K562 (cell line): ENCODE data around the gene TBC1D16. TPM values are rescaled to one million over a fixed set of nuclear protein-coding genes. Genes with fewer than 3 reads are reported as not detected.

ENCODE experiments used
- ATAC-seq: fragments of 200-7000 bp; cut with Tn5 transposase; 3 replicates; pipeline ENCODE4 v1.9.1; 2020; ENCODE audit warnings: moderate library complexity
- BruUV-seq: library from RNA; stranded (reverse); fragments of 400-500 nt; replicated peaks from 2 replicates; lab custom pipeline; 2021; lab: Mats Ljungman, UMichigan
- CTCF ChIA-PET: fragments of 300-600 bp; formaldehyde crosslinking; extraction: SDS; loops from one replicate; lab custom pipeline; 2021; ENCODE audit warnings: low intra/inter-chr PET ratio; lab: Yijun Ruan, JAX
- POLR2A ChIA-PET: fragments of 300-600, 350-650 bp; sonication (Branson Sonifier 250); formaldehyde crosslinking; extraction: SDS; loops from one replicate; lab custom pipeline; 2021; ENCODE audit warnings: antibody characterized with exemption, inconsistent platforms; lab: Yijun Ruan, JAX
- DNase-seq, 4 experiments: peaks; one replicate each; pipeline versions ENCODE4 v3.0.0 to v3.0.0-alpha.2; 2011 to 2018; ENCODE audit warnings: low spot score in 3 of 4, mixed read lengths in 3 of 4; ENCODE audit errors: extremely low read depth in 1 of 4
- FAIRE-seq: peaks from 2 replicates; lab custom pipeline; 2011; peaks lifted over from hg19 to GRCh38; lab: Jason Lieb, UNC
- H2AFZ ChIP-seq: 2 replicates; pipeline ENCODE4 v1.6.0; 2011; ENCODE audit warnings: low read depth, low read length, control low read depth, inconsistent platforms
- H3K27ac ChIP-seq: fragments of 200-600 bp; 3 replicates; pipeline ENCODE4 v1.8.0; 2011; ENCODE audit warnings: low read depth, mild to moderate bottlenecking, control low read depth, inconsistent platforms, low read length, moderate library complexity, mixed read lengths; ENCODE audit errors: extremely low read depth
- H3K27me3 ChIP-seq, 2 experiments: fragments of 300-600 bp in 1 of 2; 2 replicates in 1 of 2; 3 replicates in 1 of 2; pipeline versions ENCODE4 v1.6.0 to v1.8.0; 2011; ENCODE audit warnings: inconsistent platforms in 2 of 2, low read length in 2 of 2, mild to moderate bottlenecking in 1 of 2, mixed read lengths in 1 of 2, moderate library complexity in 1 of 2; ENCODE audit not compliant: control insufficient read depth in 2 of 2, insufficient read depth in 2 of 2
- H3K36me3 ChIP-seq: fragments of 300-600 bp; 3 replicates; pipeline ENCODE4 v1.8.0; 2011; ENCODE audit warnings: mild to moderate bottlenecking, low read length, inconsistent platforms; ENCODE audit not compliant: control insufficient read depth, insufficient read depth
- H3K4me1 ChIP-seq, 2 experiments: fragments of 200-600 bp in 1 of 2; replicated peaks in 1 of 2; 2 replicates in 1 of 2; 3 replicates in 1 of 2; pipeline versions ENCODE4 v1.5.1 to v1.8.0; 2011; ENCODE audit warnings: inconsistent platforms in 2 of 2, low read length in 2 of 2, mild to moderate bottlenecking in 1 of 2, mixed read lengths in 1 of 2, moderate library complexity in 1 of 2; ENCODE audit not compliant: control insufficient read depth in 2 of 2, insufficient read depth in 2 of 2
- H3K4me2 ChIP-seq: 2 replicates; pipeline ENCODE4 v1.6.1; 2011; ENCODE audit warnings: low read length, control low read depth, inconsistent platforms, mixed read lengths; ENCODE audit not compliant: insufficient read depth
- H3K4me3 ChIP-seq: fragments of 200-600 bp; sonication (generic), shearing (Covaris generic); 2 replicates; pipeline ENCODE4 v1.5.1; 2016; ENCODE audit warnings: control low read depth, inconsistent platforms
- H3K79me2 ChIP-seq: fragments of 200-600 bp; 3 replicates; pipeline ENCODE4 v1.8.0; 2011; ENCODE audit warnings: low read length, inconsistent platforms; ENCODE audit not compliant: control insufficient read depth, insufficient read depth
- H3K9ac ChIP-seq, 2 experiments: 2 replicates each; pipeline versions ENCODE4 v1.6.0 to v1.6.1; 2011; ENCODE audit warnings: low read depth in 2 of 2, low read length in 2 of 2, control low read depth in 1 of 2, inconsistent platforms in 1 of 2, mild to moderate bottlenecking in 1 of 2, mixed read lengths in 1 of 2; ENCODE audit not compliant: insufficient read depth in 1 of 2
- H3K9me1 ChIP-seq: one replicate; pipeline ENCODE4 v1.6.0; 2011; ENCODE audit warnings: inconsistent platforms, mild to moderate bottlenecking, low read length, moderate library complexity; ENCODE audit not compliant: control insufficient read depth, insufficient read depth
- H3K9me3 ChIP-seq: replicated peaks from 2 replicates; pipeline ENCODE4 v1.5.1; 2011; ENCODE audit warnings: low read depth, low read length, inconsistent platforms; ENCODE audit not compliant: control insufficient read depth, insufficient read depth
- H4K20me1 ChIP-seq: replicated peaks from 2 replicates; pipeline ENCODE4 v1.6.1; 2011; ENCODE audit warnings: low read length, inconsistent platforms, mixed read lengths; ENCODE audit not compliant: control insufficient read depth, insufficient read depth
- CC2D1A ChIP-seq: fragments of 450-650 bp; IDR thresholded peaks from 2 replicates; pipeline ENCODE4 v1.6.1; 2017; ENCODE audit warnings: mild to moderate bottlenecking
- GTF2E2 ChIP-seq: fragments of 200-800 bp; sonication (Bioruptor generic); IDR thresholded peaks from 2 replicates; pipeline ENCODE4 v1.6.1; 2016; ENCODE audit warnings: missing genetic modification characterization, missing compliant biosample characterization
- KLF1 ChIP-seq: fragments of 450-650 bp; IDR thresholded peaks from 2 replicates; pipeline ENCODE4 v1.6.1; 2016; ENCODE audit warnings: missing genetic modification characterization, missing compliant biosample characterization
- MAFG ChIP-seq: fragments of 450-650 bp; conservative IDR thresholded peaks from 2 replicates; pipeline ENCODE4 v1.6.1; 2016; ENCODE audit warnings: missing genetic modification characterization, missing compliant biosample characterization
- MED1 ChIP-seq: sonication (generic); formaldehyde crosslinking; IDR thresholded peaks from 2 replicates; pipeline ENCODE4 v1.8.1; 2023; ENCODE audit warnings: missing genetic modification reagents, borderline replicate concordance
- MXI1 ChIP-seq: IDR thresholded peaks from 2 replicates; pipeline ENCODE4 v1.6.1; 2011; ENCODE audit warnings: low read depth, mild to moderate bottlenecking, improper control_type of control experiment, low read length
- NR2C1 ChIP-seq, 2 experiments: fragments of 450-650 bp; IDR thresholded peaks; 2 replicates each; pipeline ENCODE4 v1.6.1; 2017; ENCODE audit warnings: mild to moderate bottlenecking in 2 of 2, antibody characterized with exemption in 1 of 2, inconsistent platforms in 1 of 2, missing compliant biosample characterization in 1 of 2, missing genetic modification characterization in 1 of 2
- PHF8 ChIP-seq: fragments of 200-600 bp; sonication (generic); IDR thresholded peaks from 2 replicates; pipeline ENCODE4 v1.6.1; 2012; ENCODE audit warnings: mixed run types, mild to moderate bottlenecking, inconsistent platforms, low read length, moderate library complexity, borderline replicate concordance
- SETDB1 ChIP-seq: IDR thresholded peaks from one replicate; pipeline ENCODE4 v1.6.1; 2012; ENCODE audit warnings: low read length, control low read depth, inconsistent platforms
- SMAD4 ChIP-seq: fragments of 250-450 bp; sonication (Bioruptor Pico); conservative IDR thresholded peaks from 2 replicates; pipeline ENCODE4 v1.8.0; 2021; ENCODE audit warnings: inconsistent platforms, mild to moderate bottlenecking, moderate library complexity
- SUPT5H ChIP-seq: fragments of 450-650 bp; IDR thresholded peaks from 2 replicates; pipeline ENCODE4 v1.6.1; 2016
- ZNF23 ChIP-seq: fragments of 250-450 bp; sonication (Bioruptor Pico); IDR thresholded peaks from 2 replicates; pipeline ENCODE4 v1.4.0; 2020; ENCODE audit warnings: mild to moderate bottlenecking
- ZNF253 ChIP-seq: fragments of 250-450 bp; sonication (Bioruptor Pico); conservative IDR thresholded peaks from 2 replicates; pipeline ENCODE4 v1.6.1; 2021; ENCODE audit warnings: mild to moderate bottlenecking
- ZNF696 ChIP-seq: fragments of 250-450 bp; sonication (Bioruptor Pico); conservative IDR thresholded peaks from 2 replicates; pipeline ENCODE4 v1.4.0; 2020; ENCODE audit warnings: mild to moderate bottlenecking, moderate library complexity
- WGBS: fragments of 100-300 bp; shearing (Covaris generic); methylation state at CpG from one replicate; pipeline ENCODE4 v1.1.6; 2016; ENCODE audit warnings: low coverage, mixed read lengths; ENCODE audit not compliant: insufficient coverage; ENCODE audit errors: missing lambda C conversion rate; 5-methylcytosine and 5-hydroxymethylcytosine counted together
- in situ Hi-C: fragments of 300-500 bp; cut with MboI; formaldehyde crosslinking; loops from 4 replicates; pipeline ENCODE4 v1.15.0; 2018; ENCODE audit warnings: inconsistent platforms, mixed read lengths
- intact Hi-C: fragments of 100-400 bp; cut with micrococcal nuclease; formaldehyde crosslinking; loops from 2 replicates; pipeline ENCODE4 v1.14.2; 2022
- polyA plus RNA-seq, 8 experiments: library from polyadenylated mRNA; depleted of rRNA in 4 of 8; stranded (reverse) in 5 of 8; unstranded in 3 of 8; fragments of >200 nt; fragmentation: Nextera tagmentation in 2 of 8; fragmentation: Illumina TruSeq in 1 of 8; extraction: Ambion mirVana in 2 of 8; extraction: Trizol in 1 of 8; gene quantifications; 2 replicates each; pipeline versions ENCODE4 v1.2.1 to v1.2.3, GENCODE V29; 2011 to 2014; ENCODE audit warnings: inconsistent platforms in 1 of 8, missing spikeins in 1 of 8
- total RNA-seq, 7 experiments: library from RNA; depleted of rRNA in 6 of 7; stranded (reverse); fragments of >200 nt in 6 of 7; fragmentation: Illumina TruSeq in 2 of 7; extraction: Trizol in 2 of 7; gene quantifications; 2 replicates each; pipeline versions ENCODE4 v1.2.1 to v1.2.3, GENCODE V29; 2011 to 2021; ENCODE audit warnings: low replicate concordance in 1 of 7
- TF ChIP-seq, protein P1 (sequence below): fragments of 250-450 bp; sonication (Bioruptor Pico); IDR thresholded peaks from 2 replicates; pipeline ENCODE4 v1.4.0; 2020
- TF ChIP-seq, protein P2 (sequence below): fragments of 450-650 bp; conservative IDR thresholded peaks from 2 replicates; pipeline ENCODE4 v1.6.1; 2016; ENCODE audit warnings: missing genetic modification characterization, low read depth, mild to moderate bottlenecking, control low read depth, missing compliant biosample characterization
- TF ChIP-seq, protein P3 (sequence below): sonication (generic); formaldehyde crosslinking; IDR thresholded peaks from 2 replicates; pipeline ENCODE4 v1.8.1; 2023; ENCODE audit warnings: mild to moderate bottlenecking, missing genetic modification reagents
- TF ChIP-seq, protein P4 (sequence below): fragments of 250-450 bp; sonication (Bioruptor Pico); IDR thresholded peaks from 2 replicates; pipeline ENCODE4 v1.5.0; 2020; ENCODE audit warnings: mild to moderate bottlenecking, borderline replicate concordance

Gene TBC1D16
- total and polyA plus RNA-seq, 9 of the 15 experiments (the other 6 are each of a cell fraction or from before 2014, with no cell fraction given) = 0.01 to 0.20 (median 0.03) TPM; not detected in 1

DNA sequence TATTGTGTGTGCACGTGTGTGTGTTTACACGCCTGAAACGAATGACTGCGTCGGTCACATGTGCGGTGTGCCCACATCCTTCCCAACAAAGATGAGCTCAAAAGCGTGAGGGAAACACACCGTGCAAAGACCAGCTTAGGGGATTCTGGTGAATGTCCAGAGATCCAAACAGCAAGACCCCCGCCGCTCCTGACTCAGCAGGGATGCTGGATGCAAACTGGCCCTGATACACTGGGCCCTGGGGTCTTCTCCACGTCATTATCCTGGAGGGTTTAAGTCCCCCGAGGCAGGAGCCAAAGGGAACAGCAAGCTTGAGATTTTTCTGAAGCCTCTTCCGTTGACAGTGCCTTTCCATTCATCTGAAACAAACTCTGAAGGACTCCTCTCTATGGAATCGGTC is 59.2 kb downstream of the TBC1D16 start:
- POLR2A ChIA-PET = no interaction called here
- under 1% methylated on average over 14 of the region's 14 CpGs for WGBS
- no peak overlapping the region for H3K27ac ChIP-seq
- H3K9ac ChIP-seq = no peak overlapping the region
- CTCF ChIA-PET = no interaction called here
- no peak overlapping the region for H2AFZ ChIP-seq
- H3K4me2 ChIP-seq = no peak overlapping the region
- TF ChIP-seq ZNF253 (CRISPR knock-in tag) (no peak), PHF8 (no peak), ZNF696 (CRISPR knock-in tag) (no peak), CC2D1A (no peak), NR2C1 (IDR thresholded peaks at IDR 0.05) (no peak), NR2C1 (tag; IDR thresholded peaks at IDR 0.05) (no peak), SUPT5H (no peak), SETDB1 (no peak), MED1 (CRISPR knock-in tag) (no peak), MAFG (tag) (no peak), GTF2E2 (tag) (no peak), SMAD4 (no peak), KLF1 (tag) (no peak), ZNF23 (no peak), MXI1 (no peak)
- TF ChIP-seq, protein P1, sequence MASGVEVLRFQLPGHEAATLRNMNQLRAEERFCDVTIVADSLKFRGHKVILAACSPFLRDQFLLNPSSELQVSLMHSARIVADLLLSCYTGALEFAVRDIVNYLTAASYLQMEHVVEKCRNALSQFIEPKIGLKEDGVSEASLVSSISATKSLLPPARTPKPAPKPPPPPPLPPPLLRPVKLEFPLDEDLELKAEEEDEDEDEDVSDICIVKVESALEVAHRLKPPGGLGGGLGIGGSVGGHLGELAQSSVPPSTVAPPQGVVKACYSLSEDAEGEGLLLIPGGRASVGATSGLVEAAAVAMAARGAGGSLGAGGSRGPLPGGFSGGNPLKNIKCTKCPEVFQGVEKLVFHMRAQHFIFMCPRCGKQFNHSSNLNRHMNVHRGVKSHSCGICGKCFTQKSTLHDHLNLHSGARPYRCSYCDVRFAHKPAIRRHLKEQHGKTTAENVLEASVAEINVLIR = no peak
- TF ChIP-seq, protein P2, sequence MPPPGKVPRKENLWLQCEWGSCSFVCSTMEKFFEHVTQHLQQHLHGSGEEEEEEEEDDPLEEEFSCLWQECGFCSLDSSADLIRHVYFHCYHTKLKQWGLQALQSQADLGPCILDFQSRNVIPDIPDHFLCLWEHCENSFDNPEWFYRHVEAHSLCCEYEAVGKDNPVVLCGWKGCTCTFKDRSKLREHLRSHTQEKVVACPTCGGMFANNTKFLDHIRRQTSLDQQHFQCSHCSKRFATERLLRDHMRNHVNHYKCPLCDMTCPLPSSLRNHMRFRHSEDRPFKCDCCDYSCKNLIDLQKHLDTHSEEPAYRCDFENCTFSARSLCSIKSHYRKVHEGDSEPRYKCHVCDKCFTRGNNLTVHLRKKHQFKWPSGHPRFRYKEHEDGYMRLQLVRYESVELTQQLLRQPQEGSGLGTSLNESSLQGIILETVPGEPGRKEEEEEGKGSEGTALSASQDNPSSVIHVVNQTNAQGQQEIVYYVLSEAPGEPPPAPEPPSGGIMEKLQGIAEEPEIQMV (tag) = no peak
- TF ChIP-seq, protein P3, sequence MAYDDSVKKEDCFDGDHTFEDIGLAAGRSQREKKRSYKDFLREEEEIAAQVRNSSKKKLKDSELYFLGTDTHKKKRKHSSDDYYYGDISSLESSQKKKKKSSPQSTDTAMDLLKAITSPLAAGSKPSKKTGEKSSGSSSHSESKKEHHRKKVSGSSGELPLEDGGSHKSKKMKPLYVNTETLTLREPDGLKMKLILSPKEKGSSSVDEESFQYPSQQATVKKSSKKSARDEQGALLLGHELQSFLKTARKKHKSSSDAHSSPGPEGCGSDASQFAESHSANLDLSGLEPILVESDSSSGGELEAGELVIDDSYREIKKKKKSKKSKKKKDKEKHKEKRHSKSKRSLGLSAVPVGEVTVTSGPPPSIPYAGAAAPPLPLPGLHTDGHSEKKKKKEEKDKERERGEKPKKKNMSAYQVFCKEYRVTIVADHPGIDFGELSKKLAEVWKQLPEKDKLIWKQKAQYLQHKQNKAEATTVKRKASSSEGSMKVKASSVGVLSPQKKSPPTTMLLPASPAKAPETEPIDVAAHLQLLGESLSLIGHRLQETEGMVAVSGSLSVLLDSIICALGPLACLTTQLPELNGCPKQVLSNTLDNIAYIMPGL = no peak
- TF ChIP-seq, protein P4, sequence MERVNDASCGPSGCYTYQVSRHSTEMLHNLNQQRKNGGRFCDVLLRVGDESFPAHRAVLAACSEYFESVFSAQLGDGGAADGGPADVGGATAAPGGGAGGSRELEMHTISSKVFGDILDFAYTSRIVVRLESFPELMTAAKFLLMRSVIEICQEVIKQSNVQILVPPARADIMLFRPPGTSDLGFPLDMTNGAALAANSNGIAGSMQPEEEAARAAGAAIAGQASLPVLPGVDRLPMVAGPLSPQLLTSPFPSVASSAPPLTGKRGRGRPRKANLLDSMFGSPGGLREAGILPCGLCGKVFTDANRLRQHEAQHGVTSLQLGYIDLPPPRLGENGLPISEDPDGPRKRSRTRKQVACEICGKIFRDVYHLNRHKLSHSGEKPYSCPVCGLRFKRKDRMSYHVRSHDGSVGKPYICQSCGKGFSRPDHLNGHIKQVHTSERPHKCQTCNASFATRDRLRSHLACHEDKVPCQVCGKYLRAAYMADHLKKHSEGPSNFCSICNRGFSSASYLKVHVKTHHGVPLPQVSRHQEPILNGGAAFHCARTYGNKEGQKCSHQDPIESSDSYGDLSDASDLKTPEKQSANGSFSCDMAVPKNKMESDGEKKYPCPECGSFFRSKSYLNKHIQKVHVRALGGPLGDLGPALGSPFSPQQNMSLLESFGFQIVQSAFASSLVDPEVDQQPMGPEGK (CRISPR knock-in tag) = no peak
- TF ChIP-seq, all 486 proteins: peak for 0
- no peaks in the 10 kb centered on the region for H3K36me3 ChIP-seq
- no peaks in the 10 kb centered on the region for H3K79me2 ChIP-seq
- no peak for FAIRE-seq
- H3K4me1 ChIP-seq = peaks cover 2 to 14% of the 10 kb centered on the region in 2 experiments; a peak in 2 of 5 replicates
- no peak for DNase-seq
- in situ Hi-C loops = no loop called here
- peaks cover 13% of the 10 kb centered on the region; the same call in 1 of the 2 replicates for H4K20me1 ChIP-seq
- no TSS peak for BruUV-seq
- no peaks in the 10 kb centered on the region for H3K9me3 ChIP-seq
- no peaks in the 10 kb centered on the region for H3K9me1 ChIP-seq
- no peak overlapping the region for H3K4me3 ChIP-seq
- H3K27me3 ChIP-seq = peaks cover 79 to 86% of the 10 kb centered on the region in 2 experiments
- intact Hi-C loops = loop anchor here (10.0 kb wide), 2 partner anchors 122 to 172 kb away; no protein-coding TSS in a partner anchor
- no peak for ATAC-seq
